ENCODE measurements around the gene BPTF. TPM values are rescaled to one million over a fixed set of nuclear protein-coding genes. Genes with fewer than 3 reads are reported as not detected.
A peak's percentile ranks its signal among the peaks of the same experiment; 100 is the strongest.

Gene BPTF
- total and polyA plus RNA-seq, 2 of the 13 experiments (the other 11 are each of a cell fraction or from before 2014, with no cell fraction given): 43.5 to 66.1 TPM

DNA sequence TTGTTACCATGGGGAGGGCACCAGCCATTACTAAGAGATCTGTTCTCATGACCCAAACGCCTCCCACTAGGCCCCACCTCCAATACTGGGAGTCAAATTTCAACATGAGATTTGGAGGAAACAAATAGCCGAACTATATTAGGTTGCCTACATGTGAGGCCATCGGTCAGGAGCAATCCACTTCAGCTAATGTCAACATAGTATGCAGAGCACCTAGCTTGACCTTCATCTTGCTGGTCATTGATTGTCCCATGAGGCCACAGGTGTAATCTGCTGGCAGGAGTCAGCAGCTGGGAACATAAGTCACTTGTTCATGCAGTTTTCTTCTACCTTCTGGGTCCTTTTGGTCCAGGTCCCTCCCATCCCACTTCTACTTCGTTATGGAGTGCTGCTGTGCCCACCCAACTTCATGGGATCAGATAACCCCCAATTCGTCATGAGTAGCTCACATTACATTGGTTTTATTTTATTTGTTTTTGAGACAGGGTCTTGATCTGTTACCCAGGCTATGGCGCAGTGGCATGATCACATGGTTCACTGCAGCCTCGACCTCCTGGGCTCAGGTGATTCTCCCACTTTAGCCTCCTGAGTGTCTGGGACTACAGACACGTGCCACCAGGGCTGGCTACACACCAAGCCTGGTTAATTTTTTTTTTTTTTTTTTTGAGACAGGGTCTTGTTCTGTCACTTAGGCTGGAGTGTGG is 204.4 kb downstream of the BPTF start (continued):
- peak; percentile 85 for TF ChIP-seq NR2F2 (IDR thresholded peaks at IDR 0.05; ENCODE audit: borderline replicate concordance, low read depth)
- TF ChIP-seq ZNF496 (CRISPR knock-in tag; IDR thresholded peaks at IDR 0.05; ENCODE audit: insufficient replicate concordance): no peak
- no peak for TF ChIP-seq FOXM1 (CRISPR knock-in tag; IDR thresholded peaks at IDR 0.05)
- TF ChIP-seq ZNF629 (CRISPR knock-in tag; conservative IDR thresholded peaks at IDR 0.05): no peak
- no peak for TF ChIP-seq ZNF512 (CRISPR knock-in tag; IDR thresholded peaks at IDR 0.05)
- TF ChIP-seq MATR3 (CRISPR knock-in tag; IDR thresholded peaks at IDR 0.05): no peak
- TF ChIP-seq DBP (CRISPR knock-in tag; IDR thresholded peaks at IDR 0.05; ENCODE audit: not compliant biosample characterization): no peak
- TF ChIP-seq, protein P1, sequence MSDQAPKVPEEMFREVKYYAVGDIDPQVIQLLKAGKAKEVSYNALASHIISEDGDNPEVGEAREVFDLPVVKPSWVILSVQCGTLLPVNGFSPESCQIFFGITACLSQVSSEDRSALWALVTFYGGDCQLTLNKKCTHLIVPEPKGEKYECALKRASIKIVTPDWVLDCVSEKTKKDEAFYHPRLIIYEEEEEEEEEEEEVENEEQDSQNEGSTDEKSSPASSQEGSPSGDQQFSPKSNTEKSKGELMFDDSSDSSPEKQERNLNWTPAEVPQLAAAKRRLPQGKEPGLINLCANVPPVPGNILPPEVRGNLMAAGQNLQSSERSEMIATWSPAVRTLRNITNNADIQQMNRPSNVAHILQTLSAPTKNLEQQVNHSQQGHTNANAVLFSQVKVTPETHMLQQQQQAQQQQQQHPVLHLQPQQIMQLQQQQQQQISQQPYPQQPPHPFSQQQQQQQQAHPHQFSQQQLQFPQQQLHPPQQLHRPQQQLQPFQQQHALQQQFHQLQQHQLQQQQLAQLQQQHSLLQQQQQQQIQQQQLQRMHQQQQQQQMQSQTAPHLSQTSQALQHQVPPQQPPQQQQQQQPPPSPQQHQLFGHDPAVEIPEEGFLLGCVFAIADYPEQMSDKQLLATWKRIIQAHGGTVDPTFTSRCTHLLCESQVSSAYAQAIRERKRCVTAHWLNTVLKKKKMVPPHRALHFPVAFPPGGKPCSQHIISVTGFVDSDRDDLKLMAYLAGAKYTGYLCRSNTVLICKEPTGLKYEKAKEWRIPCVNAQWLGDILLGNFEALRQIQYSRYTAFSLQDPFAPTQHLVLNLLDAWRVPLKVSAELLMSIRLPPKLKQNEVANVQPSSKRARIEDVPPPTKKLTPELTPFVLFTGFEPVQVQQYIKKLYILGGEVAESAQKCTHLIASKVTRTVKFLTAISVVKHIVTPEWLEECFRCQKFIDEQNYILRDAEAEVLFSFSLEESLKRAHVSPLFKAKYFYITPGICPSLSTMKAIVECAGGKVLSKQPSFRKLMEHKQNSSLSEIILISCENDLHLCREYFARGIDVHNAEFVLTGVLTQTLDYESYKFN (CRISPR knock-in tag; conservative IDR thresholded peaks at IDR 0.05): peak; percentile 94
- no peak for TF ChIP-seq ZNF253 (CRISPR knock-in tag; IDR thresholded peaks at IDR 0.05; ENCODE audit: borderline replicate concordance)
- TF ChIP-seq ZNF414 (CRISPR knock-in tag; IDR thresholded peaks at IDR 0.05): peak; percentile 76
- TF ChIP-seq EHMT2 (IDR thresholded peaks at IDR 0.05; ENCODE audit: borderline replicate concordance, low read depth, low read length): 0 out of 2 replicates have a peak, but pooled peaks have one; percentile 8
- TF ChIP-seq ZNF75D (CRISPR knock-in tag; IDR thresholded peaks at IDR 0.05; ENCODE audit: borderline replicate concordance): no peak
- peak; percentile 73; the same call in 1 of the 2 replicates for TF ChIP-seq TBX3 (IDR thresholded peaks at IDR 0.05; ENCODE audit: borderline replicate concordance)
- TF ChIP-seq ZHX2 (IDR thresholded peaks at IDR 0.05; ENCODE audit: low read depth): peak; percentile 61
- TF ChIP-seq ZHX2 (CRISPR knock-in tag; IDR thresholded peaks at IDR 0.05; ENCODE audit: borderline replicate concordance): no peak
- peak; percentile 94 for TF ChIP-seq ZMYM4 (CRISPR knock-in tag; IDR thresholded peaks at IDR 0.05)

All from HepG2 (cell line).